Sigmoid colon (tissue), 7 donors: Measurements from ENCODE around the gene DACH2. TPM values are rescaled to one million over a fixed set of nuclear protein-coding genes. Genes with fewer than 3 reads are reported as not detected.

ENCODE experiments used
- DNase-seq: peaks from one replicate; pipeline ENCODE4 v3.0.0-alpha.2; 2019
- H3K27ac ChIP-seq, 4 donors: fragments of 200-600 bp; sonication (generic); one replicate each; pipeline ENCODE4 v1.5.1; 2016 to 2019; ENCODE audit warnings: mild to moderate bottlenecking in 1 of 4
- H3K27me3 ChIP-seq, 3 donors: fragments of 200-600 bp; sonication (generic); one replicate each; pipeline ENCODE4 v1.5.1; 2019; ENCODE audit warnings: mild to moderate bottlenecking in 1 of 3
- H3K36me3 ChIP-seq, 4 donors: fragments of 200-600 bp; sonication (generic); one replicate each; pipeline ENCODE4 v1.5.1; 2016 to 2019
- H3K4me1 ChIP-seq, 4 donors: fragments of 200-600 bp; sonication (generic); one replicate each; pipeline ENCODE4 v1.5.1; 2017 to 2019
- H3K4me3 ChIP-seq, 4 donors: fragments of 200-600 bp; sonication (generic); one replicate each; pipeline ENCODE4 v1.5.1; 2017 to 2019; ENCODE audit warnings: mild to moderate bottlenecking in 2 of 4, moderate library complexity in 1 of 4
- H3K9me3 ChIP-seq, 4 donors: fragments of 200-600 bp in 3 of 4; sonication (generic) in 3 of 4; one replicate each; pipeline versions ENCODE4 v1.5.1 to v1.6.1; 2013 to 2019
- CTCF ChIP-seq, 4 experiments: fragments of 450-650 bp in 3 of 4; fragments of 200-600 bp in 1 of 4; IDR thresholded peaks; one replicate each; pipeline ENCODE4 v1.5.1; 2016 to 2019; ENCODE audit warnings: antibody characterized with exemption in 4 of 4, mild to moderate bottlenecking in 3 of 4, moderate library complexity in 2 of 4
- EP300 ChIP-seq, 4 donors: sonication (generic); formaldehyde crosslinking; IDR thresholded peaks; one replicate each; pipeline ENCODE4 v1.6.1; 2017; ENCODE audit warnings: antibody characterized with exemption in 4 of 4
- POLR2A ChIP-seq, 2 donors: fragments of 450-650 bp; IDR thresholded peaks; one replicate each; pipeline ENCODE4 v1.6.1; 2016; ENCODE audit warnings: antibody characterized with exemption in 2 of 2, mild to moderate bottlenecking in 2 of 2, moderate library complexity in 2 of 2
- POLR2AphosphoS5 ChIP-seq, 4 donors: sonication (generic); formaldehyde crosslinking; IDR thresholded peaks; one replicate each; pipeline ENCODE4 v1.6.1; 2017; ENCODE audit warnings: antibody characterized with exemption in 4 of 4
- WGBS, 2 donors: extraction: QIAGEN DNeasy Blood & Tissue Kit; methylation state at CpG; one replicate each; pipeline ENCODE4 v1.1.7; 2013; 5-methylcytosine and 5-hydroxymethylcytosine counted together
- intact Hi-C: fragments of 100-400 bp; cut with DNase I; formaldehyde crosslinking; loops from one replicate; pipeline ENCODE4 v1.15.1; 2023
- polyA plus RNA-seq, 3 donors: library from polyadenylated mRNA; stranded (reverse); fragments of 200-250 nt; gene quantifications; one replicate each; pipeline ENCODE4 v1.2.3, GENCODE V29; 2013
- total RNA-seq, 4 donors: library from RNA; depleted of rRNA; stranded (reverse); fragments of >200 nt; gene quantifications; one replicate each; pipeline ENCODE4 v1.1.0, GENCODE V29; 2016
- donor health status: healthy with polysubstance abuse.
- donor health status: Bipolar disorder and iron deficiency.
- donor health status: healthy.

Gene DACH2
- total and polyA plus RNA-seq, 7 donors, result under 0.01 to 1.4 (median 0.16) TPM; not detected in 2

- DNase-seq, result no peak
- TF ChIP-seq POLR2AphosphoS5 (IDR thresholded peaks at IDR 0.05) (no peak), POLR2A (IDR thresholded peaks at IDR 0.05) (no peak), EP300 (IDR thresholded peaks at IDR 0.05) (no peak), CTCF (IDR thresholded peaks at IDR 0.05) (no peak)
- Histone ChIP-seq H3K4me3 (no peak overlapping the region), H3K27ac (no peak overlapping the region), H3K9me3 (no peaks in the 10 kb centered on the region), H3K36me3 (no peaks in the 10 kb centered on the region), H3K27me3 (no peaks in the 10 kb centered on the region), H3K4me1 (no peaks in the 10 kb centered on the region)
- 56 to 65% methylated on average over 1 of the region's 1 CpG for WGBS, 2 donors
- intact Hi-C loops, result no loop called here
Measured at GRCh38 chrX:86370927-86371326, 222.7 kb downstream of the DACH2 start.

GRCh38 chrX:86379209-86379608 is 231.0 kb downstream of the DACH2 start:
- H3K36me3 ChIP-seq, result no peaks in the 10 kb centered on the region
- TF ChIP-seq EP300 (IDR thresholded peaks at IDR 0.05) (no peak), POLR2AphosphoS5 (IDR thresholded peaks at IDR 0.05) (no peak), POLR2A (IDR thresholded peaks at IDR 0.05) (no peak), CTCF (IDR thresholded peaks at IDR 0.05) (no peak)
- H3K4me3 ChIP-seq, result no peak overlapping the region
- DNase-seq, result no peak
- H3K27ac ChIP-seq, result no peak overlapping the region
- no peaks in the 10 kb centered on the region for H3K27me3 ChIP-seq
- no peaks in the 10 kb centered on the region for H3K4me1 ChIP-seq
- intact Hi-C loops, result no loop called here
- H3K9me3 ChIP-seq, result no peaks in the 10 kb centered on the region

- no peak overlapping the region for H3K27ac ChIP-seq
Measured at GRCh38 chrX:86383681-86384540, 235.7 kb downstream of the DACH2 start.

GRCh38 chrX:86407371-86407770 is 259.1 kb downstream of the DACH2 start:
- no peaks in the 10 kb centered on the region for H3K9me3 ChIP-seq
- H3K4me1 ChIP-seq, result no peaks in the 10 kb centered on the region
- no peak for DNase-seq
- intact Hi-C loops, result no loop called here
- no peaks in the 10 kb centered on the region for H3K36me3 ChIP-seq
- TF ChIP-seq EP300 (IDR thresholded peaks at IDR 0.05) (no peak), POLR2AphosphoS5 (IDR thresholded peaks at IDR 0.05) (no peak), CTCF (IDR thresholded peaks at IDR 0.05) (no peak), POLR2A (IDR thresholded peaks at IDR 0.05) (no peak)
- no peak overlapping the region for H3K27ac ChIP-seq
- WGBS, 2 donors, result 70 to 82% methylated on average over 4 of the region's 4 CpGs
- no peaks in the 10 kb centered on the region for H3K27me3 ChIP-seq
- no peak overlapping the region for H3K4me3 ChIP-seq

More at GRCh38 chrX:86383681-86384540, 235.7 kb downstream of the DACH2 start:
- H3K27me3 ChIP-seq, result no peaks in the 10 kb centered on the region
- DNase-seq, result no peak
- no peak overlapping the region for H3K4me3 ChIP-seq
- intact Hi-C loops, result no loop called here
- no peaks in the 10 kb centered on the region for H3K36me3 ChIP-seq
- WGBS, 2 donors, result 54 to 58% methylated on average over 3 of the region's 3 CpGs
- TF ChIP-seq EP300 (IDR thresholded peaks at IDR 0.05) (no peak), POLR2A (IDR thresholded peaks at IDR 0.05) (no peak), POLR2AphosphoS5 (IDR thresholded peaks at IDR 0.05) (no peak), CTCF (IDR thresholded peaks at IDR 0.05) (no peak)
- no peaks in the 10 kb centered on the region for H3K9me3 ChIP-seq
- no peaks in the 10 kb centered on the region for H3K4me1 ChIP-seq
